ENCODE measurements around the gene PRRG4.
"Not testable (repeated sequence)": the region's sequence is repeated elsewhere in the genome, so short reads cannot be mapped to it uniquely, and the experiment has no call there.

Gene PRRG4

GRCh38 chr11:32829680-32830412, at the start of gene PRRG4:
Gene PRRG4, plus strand, starts transcription at chr11:32829927. Its CDS starts 603 bp downstream, at chr11:32830530.
- H3K27ac Mint-ChIP-seq, result peak within 1 kb of the TSS; percentile 89
- intact Hi-C loops (cut with micrococcal nuclease), result loop anchor here (5.0 kb wide), 1 partner anchor 62 kb away; the partner anchor contains the start of gene QSER1
- H3K36me3 Mint-ChIP-seq (ENCODE audit: low read depth), result peaks cover 26% of the 10 kb centered on the region
- no peaks in the 10 kb centered on the region for H3K27me3 Mint-ChIP-seq
- peaks cover 36% of the 10 kb centered on the region for H3K4me1 Mint-ChIP-seq (ENCODE audit: low read depth)
- no peaks in the 10 kb centered on the region for H3K9me3 Mint-ChIP-seq
- H3K4me3 Mint-ChIP-seq, result peak within 1 kb of the TSS; percentile 83

- H3K4me3 Mint-ChIP-seq; H3K27me3 Mint-ChIP-seq; intact Hi-C loops (cut with micrococcal nuclease); H3K27ac Mint-ChIP-seq; H3K36me3 Mint-ChIP-seq (ENCODE audit: low read depth); H3K9me3 Mint-ChIP-seq: not testable (repeated sequence)
- H3K4me1 Mint-ChIP-seq (ENCODE audit: low read depth), result peaks cover 22% of the 10 kb centered on the region
Observed at GRCh38 chr11:32780839-32781238, 48.9 kb upstream of the PRRG4 start.

GRCh38 chr11:32781721-32782120, 48.0 kb upstream of the PRRG4 start:
- intact Hi-C loops (cut with micrococcal nuclease), result no loop called here

GRCh38 chr11:32785262-32785661, 44.5 kb upstream of the PRRG4 start:
- Mint-ChIP-seq H3K27me3 (no peaks in the 10 kb centered on the region), H3K27ac (no peak overlapping the region), H3K4me1 (ENCODE audit: low read depth) (no peaks in the 10 kb centered on the region), H3K9me3 (no peaks in the 10 kb centered on the region), H3K4me3 (no peak overlapping the region), H3K36me3 (ENCODE audit: low read depth) (no peaks in the 10 kb centered on the region)
- intact Hi-C loops (cut with micrococcal nuclease), result no loop called here

More at GRCh38 chr11:32781721-32782120, 48.0 kb upstream of the PRRG4 start:
- H3K4me3 Mint-ChIP-seq, result no peak overlapping the region
- no peak overlapping the region for H3K27ac Mint-ChIP-seq
- H3K36me3 Mint-ChIP-seq (ENCODE audit: low read depth), result no peaks in the 10 kb centered on the region
- peaks cover 13% of the 10 kb centered on the region for H3K4me1 Mint-ChIP-seq (ENCODE audit: low read depth)
- no peaks in the 10 kb centered on the region for H3K27me3 Mint-ChIP-seq
- H3K9me3 Mint-ChIP-seq, result no peaks in the 10 kb centered on the region

- H3K9me3 Mint-ChIP-seq, result no peaks in the 10 kb centered on the region
- no peak overlapping the region for H3K4me3 Mint-ChIP-seq
- no peaks in the 10 kb centered on the region for H3K27me3 Mint-ChIP-seq
- intact Hi-C loops (cut with micrococcal nuclease), result no loop called here
- H3K4me1 Mint-ChIP-seq (ENCODE audit: low read depth), result no peaks in the 10 kb centered on the region
- no peaks in the 10 kb centered on the region for H3K36me3 Mint-ChIP-seq (ENCODE audit: low read depth)
- no peak overlapping the region for H3K27ac Mint-ChIP-seq
Observed at GRCh38 chr11:32786811-32787210, 42.9 kb upstream of the PRRG4 start.

- Mint-ChIP-seq H3K9me3 (no peaks in the 10 kb centered on the region), H3K36me3 (ENCODE audit: low read depth) (no peaks in the 10 kb centered on the region), H3K27ac (no peak overlapping the region), H3K4me3 (no peak overlapping the region), H3K4me1 (ENCODE audit: low read depth) (no peaks in the 10 kb centered on the region), H3K27me3 (no peaks in the 10 kb centered on the region)
- intact Hi-C loops (cut with micrococcal nuclease), result loop anchor here (10.0 kb wide), 1 partner anchor 466 kb away; no protein-coding TSS in a partner anchor
Observed at GRCh38 chr11:32790916-32791315, 38.8 kb upstream of the PRRG4 start.

- H3K27ac Mint-ChIP-seq, result no peak overlapping the region
- no peaks in the 10 kb centered on the region for H3K27me3 Mint-ChIP-seq
- H3K4me3 Mint-ChIP-seq, result no peak overlapping the region
Observed at GRCh38 chr11:32792111-32792947, 37.4 kb upstream of the PRRG4 start.

GRCh38 chr11:32792948-32793475, 36.7 kb upstream of the PRRG4 start:
- Mint-ChIP-seq H3K9me3 (no peaks in the 10 kb centered on the region), H3K4me3 (no peak overlapping the region), H3K36me3 (ENCODE audit: low read depth) (no peaks in the 10 kb centered on the region), H3K27ac (no peak overlapping the region), H3K27me3 (no peaks in the 10 kb centered on the region), H3K4me1 (ENCODE audit: low read depth) (no peaks in the 10 kb centered on the region)
- intact Hi-C loops (cut with micrococcal nuclease), result loop anchor here (1.0 to 10.0 kb wide), 3 partner anchors 44 to 468 kb away; no protein-coding TSS in a partner anchor

More at GRCh38 chr11:32792111-32792947, 37.4 kb upstream of the PRRG4 start:
- no peaks in the 10 kb centered on the region for H3K36me3 Mint-ChIP-seq (ENCODE audit: low read depth)
- no peaks in the 10 kb centered on the region for H3K4me1 Mint-ChIP-seq (ENCODE audit: low read depth)
- H3K9me3 Mint-ChIP-seq, result no peaks in the 10 kb centered on the region
- intact Hi-C loops (cut with micrococcal nuclease), result loop anchor here (10.0 kb wide), 1 partner anchor 468 kb away; no protein-coding TSS in a partner anchor

- intact Hi-C loops (cut with micrococcal nuclease), result loop anchor here (10.0 kb wide), 1 partner anchor 470 kb away; no protein-coding TSS in a partner anchor
- no peaks in the 10 kb centered on the region for H3K36me3 Mint-ChIP-seq (ENCODE audit: low read depth)
- no peaks in the 10 kb centered on the region for H3K9me3 Mint-ChIP-seq
- no peaks in the 10 kb centered on the region for H3K27me3 Mint-ChIP-seq
- no peak within 1 kb of the TSS for H3K27ac Mint-ChIP-seq
- H3K4me1 Mint-ChIP-seq (ENCODE audit: low read depth), result no peaks in the 10 kb centered on the region
- no peak within 1 kb of the TSS for H3K4me3 Mint-ChIP-seq
Observed at GRCh38 chr11:32794439-32794838, 35.3 kb upstream of the PRRG4 start, which contains the start of gene CCDC73. Gene CCDC73, minus strand, starts transcription at chr11:32794662. Its CDS starts 34,419 bp downstream, at chr11:32760243.

GRCh38 chr11:32796425-32796824, 33.3 kb upstream of the PRRG4 start:
- no peaks in the 10 kb centered on the region for H3K36me3 Mint-ChIP-seq (ENCODE audit: low read depth)
- no peaks in the 10 kb centered on the region for H3K9me3 Mint-ChIP-seq
- no peak overlapping the region for H3K27ac Mint-ChIP-seq
- H3K27me3 Mint-ChIP-seq, result no peaks in the 10 kb centered on the region
- H3K4me1 Mint-ChIP-seq (ENCODE audit: low read depth), result no peaks in the 10 kb centered on the region
- no peak overlapping the region for H3K4me3 Mint-ChIP-seq
- intact Hi-C loops (cut with micrococcal nuclease), result loop anchor here (10.0 kb wide), 1 partner anchor 472 kb away; no protein-coding TSS in a partner anchor

- Mint-ChIP-seq H3K36me3 (ENCODE audit: low read depth) (no peaks in the 10 kb centered on the region), H3K4me3 (no peak overlapping the region), H3K27me3 (no peaks in the 10 kb centered on the region), H3K4me1 (ENCODE audit: low read depth) (no peaks in the 10 kb centered on the region), H3K9me3 (no peaks in the 10 kb centered on the region), H3K27ac (no peak overlapping the region)
- intact Hi-C loops (cut with micrococcal nuclease), result loop anchor here (5.0 kb wide), 1 partner anchor 83 kb away; the partner anchor contains the start of gene QSER1
Observed at GRCh38 chr11:32809313-32809712, 20.4 kb upstream of the PRRG4 start.

- no peak overlapping the region for H3K27ac Mint-ChIP-seq
- H3K4me3 Mint-ChIP-seq, result no peak overlapping the region
- intact Hi-C loops (cut with micrococcal nuclease), result no loop called here
- H3K9me3 Mint-ChIP-seq, result no peaks in the 10 kb centered on the region
- H3K4me1 Mint-ChIP-seq (ENCODE audit: low read depth), result peaks cover 19% of the 10 kb centered on the region
- H3K27me3 Mint-ChIP-seq, result no peaks in the 10 kb centered on the region
- no peaks in the 10 kb centered on the region for H3K36me3 Mint-ChIP-seq (ENCODE audit: low read depth)
Observed at GRCh38 chr11:32817181-32817851, 12.4 kb upstream of the PRRG4 start.

GRCh38 chr11:32817852-32818183, 11.9 kb upstream of the PRRG4 start:
- intact Hi-C loops (cut with micrococcal nuclease), result no loop called here
- H3K9me3 Mint-ChIP-seq, result no peaks in the 10 kb centered on the region
- H3K4me3 Mint-ChIP-seq, result no peak overlapping the region
- peaks cover 24% of the 10 kb centered on the region for H3K4me1 Mint-ChIP-seq (ENCODE audit: low read depth)
- no peaks in the 10 kb centered on the region for H3K36me3 Mint-ChIP-seq (ENCODE audit: low read depth)
- no peaks in the 10 kb centered on the region for H3K27me3 Mint-ChIP-seq
- no peak overlapping the region for H3K27ac Mint-ChIP-seq
